GM21529 (cell line): ENCODE measurements around the gene GPR137B.
"Not testable (repeated sequence)": the region's sequence is repeated elsewhere in the genome, so short reads cannot be mapped to it uniquely, and the experiment has no call there.

Experiments
- ATAC-seq: cut with Tn5 transposase; IDR thresholded peaks from one replicate; pipeline ENCODE4 v1.9.1; 2021; ENCODE audit not compliant: unreplicated experiment

The GPR137B gene

GRCh38 chr1:236159704-236160539, 17.6 kb downstream of the GPR137B start:
- peak; percentile 47 for ATAC-seq

- ATAC-seq: no peak
Measured at GRCh38 chr1:236160540-236161127, 18.3 kb downstream of the GPR137B start.

- ATAC-seq: no peak
Measured at GRCh38 chr1:236161230-236161629, 18.9 kb downstream of the GPR137B start.

- ATAC-seq: not testable (repeated sequence)
Measured at GRCh38 chr1:236161755-236162154, 19.4 kb downstream of the GPR137B start.

DNA sequence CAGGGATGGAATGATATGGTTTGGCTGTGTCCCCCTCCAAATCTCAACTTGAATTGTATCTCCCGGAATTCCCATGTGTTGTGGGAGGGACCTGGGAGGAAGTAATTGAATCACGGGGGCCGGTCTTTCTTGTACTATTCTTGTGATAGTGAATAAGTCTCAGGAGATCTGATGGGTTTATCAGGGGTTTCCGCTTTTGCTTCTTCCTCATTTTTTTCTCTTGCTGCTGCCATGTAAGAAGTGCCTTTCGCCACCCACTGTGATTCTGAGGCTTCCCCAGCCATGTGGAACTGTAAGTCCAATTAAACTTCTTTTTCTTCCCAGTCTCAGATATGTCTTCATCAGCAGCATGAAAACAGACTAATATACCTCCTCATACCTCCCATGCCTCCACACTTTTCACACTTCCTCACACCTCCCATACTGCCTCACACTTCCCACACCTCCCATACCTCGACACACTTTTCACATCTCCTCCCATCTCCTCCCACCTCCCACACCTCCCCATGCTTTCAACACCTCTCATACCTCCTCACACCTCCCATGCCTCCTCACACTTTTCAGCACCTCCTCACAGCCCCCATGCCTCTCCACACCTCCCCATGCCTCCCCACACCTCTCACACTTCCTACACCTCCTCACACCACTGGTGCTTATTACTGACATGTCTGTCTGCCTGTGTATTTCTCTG, 21.3 kb downstream of the GPR137B start:
- ATAC-seq: no peak

GRCh38 chr1:236164273-236164672, 21.9 kb downstream of the GPR137B start:
- no peak for ATAC-seq

GRCh38 chr1:236165238-236165981, 23.1 kb downstream of the GPR137B start:
- no peak for ATAC-seq

DNA sequence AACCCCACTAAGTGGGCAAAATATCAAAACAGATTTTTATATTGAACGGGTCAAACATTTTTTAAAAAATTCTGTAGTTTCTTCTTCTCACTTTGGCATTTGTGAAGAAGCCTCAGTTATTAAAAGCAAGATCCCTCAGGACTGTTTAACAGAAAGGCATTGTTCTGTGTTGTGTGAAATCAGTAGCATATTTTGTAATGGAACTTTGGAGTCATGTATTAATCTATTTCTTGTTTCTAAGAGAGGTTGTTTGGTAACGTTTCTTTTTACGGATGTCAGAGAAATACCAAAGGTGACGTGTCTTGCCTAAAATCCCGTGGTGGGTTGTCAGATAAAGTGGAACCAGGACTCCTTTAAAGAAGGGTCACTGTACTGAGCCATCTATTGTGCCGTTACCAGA, 23.7 kb downstream of the GPR137B start:
- no peak for ATAC-seq

DNA sequence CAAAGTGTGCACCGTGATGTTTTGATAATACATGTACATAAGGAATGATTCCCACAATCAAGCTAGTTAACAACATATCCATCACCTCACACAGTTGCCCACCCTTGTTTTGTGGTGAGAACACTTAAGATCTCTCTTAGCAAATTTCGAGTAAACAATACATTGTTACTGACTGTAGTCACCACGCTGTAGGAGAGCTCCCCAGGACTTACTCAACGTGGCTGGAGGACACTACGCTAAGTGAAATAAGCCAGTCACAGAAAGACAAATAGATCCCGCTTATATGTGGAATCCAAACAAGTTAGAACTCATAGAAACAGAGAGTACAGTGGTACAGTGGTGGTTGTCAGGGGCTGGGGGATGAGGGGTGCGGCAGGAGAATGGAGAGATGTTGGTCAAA, 24.8 kb downstream of the GPR137B start:
- no peak for ATAC-seq

DNA sequence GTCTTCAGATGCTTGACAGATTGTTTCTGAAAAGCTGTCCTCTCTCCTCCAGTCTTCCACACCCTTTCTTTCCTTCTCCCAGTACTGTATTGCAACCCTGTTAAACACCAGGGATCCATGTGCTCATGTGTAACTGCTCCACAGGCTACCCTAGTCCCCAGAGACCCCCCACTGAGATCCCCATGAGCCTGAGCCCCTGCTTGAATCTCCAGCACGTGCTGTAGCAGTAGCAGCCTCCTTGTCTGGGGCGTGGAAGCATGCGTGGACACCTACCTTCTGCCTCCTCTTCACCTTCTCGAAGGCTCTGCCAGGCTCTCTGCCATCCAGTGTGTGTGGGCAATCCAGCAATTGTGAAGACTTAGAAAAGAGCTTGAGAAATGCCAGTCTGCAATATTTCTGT, 25.2 kb downstream of the GPR137B start:
- ATAC-seq: no peak

- peak; percentile 64 for ATAC-seq
Measured at GRCh38 chr1:236168716-236169429, 26.5 kb downstream of the GPR137B start.

- ATAC-seq: no peak
Measured at GRCh38 chr1:236172041-236172579, 29.8 kb downstream of the GPR137B start.

GRCh38 chr1:236173174-236173767, 30.9 kb downstream of the GPR137B start:
- no peak for ATAC-seq

DNA sequence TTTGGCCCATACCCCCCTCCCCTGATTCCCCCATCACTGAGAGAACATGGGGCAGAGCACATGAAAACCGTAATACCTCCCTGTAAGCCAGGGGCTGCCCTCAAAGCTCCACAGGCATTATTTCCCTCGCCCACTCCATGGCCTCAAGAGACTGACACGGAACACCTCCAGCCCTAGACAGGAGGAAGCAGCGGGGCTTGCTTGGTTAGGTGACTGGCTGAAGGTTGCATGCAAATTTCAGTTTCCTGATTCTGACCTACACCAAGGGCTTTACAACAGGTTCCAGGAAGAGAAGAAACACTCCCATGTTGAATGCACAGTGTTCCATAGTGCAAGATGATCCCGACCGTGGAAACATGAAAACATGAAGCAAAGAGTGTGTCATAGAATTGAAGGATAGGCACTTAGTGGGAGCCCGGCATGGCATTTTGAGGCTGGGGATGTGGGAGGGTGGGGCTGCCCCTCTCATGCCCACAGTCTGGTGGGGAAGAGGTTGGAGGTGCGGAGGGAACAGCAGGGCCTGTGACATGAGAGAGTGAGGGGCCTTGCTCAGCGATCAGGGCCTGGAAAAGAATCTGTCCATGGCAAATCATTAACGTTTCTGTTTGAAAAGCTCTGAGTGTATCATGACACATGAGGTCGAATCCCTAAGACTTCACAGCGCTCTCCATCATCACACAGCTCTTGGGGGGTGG, 33.5 kb downstream of the GPR137B start:
- peak; percentile 88 for ATAC-seq

DNA sequence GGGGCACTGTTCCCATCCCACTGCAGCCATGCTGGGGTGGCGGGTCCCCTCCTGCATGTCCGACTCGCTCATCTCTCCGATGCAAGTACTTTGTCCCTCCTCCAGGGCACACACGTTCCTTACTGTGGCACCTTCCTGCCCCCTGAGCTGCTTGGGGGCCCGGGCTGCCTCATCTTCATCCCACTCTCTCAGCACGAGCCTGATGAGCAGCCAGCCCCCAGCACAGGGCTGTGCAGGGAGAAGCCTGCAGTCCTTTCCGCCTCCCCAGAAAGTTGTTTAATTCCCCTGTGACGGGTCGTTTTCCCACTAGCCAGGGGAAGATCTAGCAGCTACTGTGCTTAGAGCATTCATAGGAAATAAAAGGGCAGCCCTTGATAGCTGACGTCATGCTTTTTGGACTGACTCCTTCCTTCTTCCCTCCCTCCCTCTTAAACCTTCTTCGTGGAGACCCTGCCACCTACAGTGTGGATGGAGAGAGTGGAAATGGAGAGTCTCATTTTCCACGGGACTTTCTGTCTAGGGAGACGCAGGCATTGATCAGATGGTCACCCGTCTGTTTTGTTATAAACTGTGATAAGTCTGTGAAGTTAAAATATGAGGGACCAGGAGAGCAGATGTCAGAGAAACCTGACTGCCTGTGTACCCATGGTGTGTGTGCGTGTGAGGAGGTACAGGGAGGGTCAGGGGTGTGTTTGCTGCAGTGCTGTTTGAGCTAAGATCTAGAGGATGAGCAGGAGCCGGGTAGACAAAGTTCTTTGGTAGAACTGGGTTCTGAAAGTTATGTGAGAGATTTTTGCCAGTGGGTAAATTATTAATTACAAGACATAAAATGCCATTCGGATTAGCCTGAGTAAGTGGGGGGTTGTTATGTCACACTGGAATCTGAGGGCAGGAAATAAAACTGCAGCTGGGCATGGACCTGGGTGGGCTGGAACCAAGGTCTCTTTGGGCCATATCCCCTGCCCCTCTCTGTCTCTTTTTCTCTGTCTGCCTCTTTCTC, 34.3 kb downstream of the GPR137B start:
- no peak for ATAC-seq

DNA sequence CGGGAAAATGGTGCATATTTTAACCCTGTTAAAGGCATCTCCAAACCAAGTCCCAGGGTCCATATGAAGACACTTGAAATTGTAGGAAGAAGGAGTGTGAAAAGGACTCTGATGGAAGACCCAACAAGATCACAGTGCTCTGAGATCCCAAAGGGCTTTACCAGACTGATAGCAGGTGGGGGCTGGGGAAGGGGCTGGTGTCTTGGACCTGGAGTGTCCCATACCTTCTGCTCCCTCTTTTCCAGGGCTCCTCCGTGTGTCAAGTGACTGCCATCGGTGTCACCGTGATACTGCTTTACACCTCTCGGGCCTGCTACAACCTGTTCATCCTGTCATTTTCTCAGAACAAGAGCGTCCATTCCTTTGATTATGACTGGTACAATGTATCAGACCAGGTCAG, 37.3 kb downstream of the GPR137B start:
- no peak for ATAC-seq

GRCh38 chr1:236181059-236181458, 38.7 kb downstream of the GPR137B start:
- ATAC-seq: no peak

DNA sequence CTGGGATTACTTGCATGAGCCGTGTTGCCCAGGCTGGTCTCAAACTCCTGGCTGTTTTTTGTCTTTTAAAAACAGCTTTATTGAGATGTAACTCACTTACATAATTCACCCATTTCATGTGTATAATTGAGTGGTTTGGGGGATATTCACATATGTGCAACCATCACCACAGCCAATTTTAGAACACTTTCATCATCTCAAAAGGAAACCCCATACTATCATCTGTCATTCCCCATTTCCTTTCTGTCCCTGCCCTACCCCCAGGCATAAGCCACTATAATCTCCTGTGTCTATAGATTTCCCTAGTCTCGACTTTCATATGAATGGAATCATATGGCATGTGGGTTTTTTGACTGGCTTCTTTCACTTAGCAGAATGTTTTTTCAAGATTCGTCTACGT, 43.3 kb downstream of the GPR137B start:
- no peak for ATAC-seq
